A549 (cell line): ENCODE measurements around the gene SGIP1.

Source experiments
- CHD2 ChIP-seq: fragments of 150-350 bp; IDR thresholded peaks from 2 replicates; pipeline ENCODE4 v1.6.1; 2014; ENCODE audit warnings: low read length; ENCODE audit not compliant: partially characterized antibody
- E2F6 ChIP-seq: IDR thresholded peaks from 2 replicates; pipeline ENCODE4 v1.6.1; 2012; ENCODE audit warnings: low read depth, borderline replicate concordance
- EP300 ChIP-seq, 2 experiments: fragments of >200 bp; sonication (Bioruptor Twin); formaldehyde crosslinking; IDR thresholded peaks; 2 replicates in 1 of 2; 3 replicates in 1 of 2; pipeline ENCODE4 v1.6.1; 2016 to 2017
- HDAC2 ChIP-seq: fragments of 200-600 bp; sonication (generic); IDR thresholded peaks from 2 replicates; pipeline ENCODE4 v1.6.1; 2016
- MAX ChIP-seq: IDR thresholded peaks from 2 replicates; pipeline ENCODE4 v1.6.1; 2012
- MYC ChIP-seq: IDR thresholded peaks from 2 replicates; pipeline ENCODE4 v1.6.1; 2012; ENCODE audit warnings: mild to moderate bottlenecking, inconsistent platforms, low read length, improper control_type of control experiment, borderline replicate concordance
- NPAS2 ChIP-seq: fragments of 250-450 bp; sonication (Bioruptor Pico); IDR thresholded peaks from 2 replicates; pipeline ENCODE4 v1.8.0; 2022; ENCODE audit warnings: mild to moderate bottlenecking, moderate library complexity, borderline replicate concordance
- PHF8 ChIP-seq: fragments of 200-600 bp; sonication (generic); IDR thresholded peaks from 2 replicates; pipeline ENCODE4 v1.6.1; 2016; ENCODE audit warnings: low read depth, mild to moderate bottlenecking, antibody characterized with exemption, moderate library complexity, borderline replicate concordance
- POLR2A ChIP-seq: IDR thresholded peaks from 2 replicates; pipeline ENCODE4 v1.6.1; 2012; ENCODE audit warnings: mild to moderate bottlenecking, low read length
- POLR2AphosphoS2 ChIP-seq: conservative IDR thresholded peaks from 2 replicates; pipeline ENCODE4 v1.6.1; 2012; ENCODE audit warnings: low read length, improper control_type of control experiment, inconsistent platforms
- SMC3 ChIP-seq: fragments of >200 bp; sonication (Bioruptor Twin); formaldehyde crosslinking; IDR thresholded peaks from 3 replicates; pipeline ENCODE4 v1.6.1; 2018; ENCODE audit warnings: inconsistent platforms
- TF ChIP-seq, protein P1 (sequence below): fragments of >200 bp; sonication (Bioruptor Twin); formaldehyde crosslinking; IDR thresholded peaks from 3 replicates; pipeline ENCODE4 v1.5.1; 2016
- TF ChIP-seq, protein P2 (sequence below): fragments of 200-600 bp; sonication (generic); IDR thresholded peaks from 2 replicates; pipeline ENCODE4 v1.6.1; 2016; ENCODE audit warnings: antibody characterized with exemption, mild to moderate bottlenecking, moderate library complexity
- TF ChIP-seq, protein P3 (sequence below): fragments of >200 bp; sonication (Bioruptor Twin); formaldehyde crosslinking; IDR thresholded peaks from 3 replicates; pipeline ENCODE4 v1.6.1; 2016

DNA sequence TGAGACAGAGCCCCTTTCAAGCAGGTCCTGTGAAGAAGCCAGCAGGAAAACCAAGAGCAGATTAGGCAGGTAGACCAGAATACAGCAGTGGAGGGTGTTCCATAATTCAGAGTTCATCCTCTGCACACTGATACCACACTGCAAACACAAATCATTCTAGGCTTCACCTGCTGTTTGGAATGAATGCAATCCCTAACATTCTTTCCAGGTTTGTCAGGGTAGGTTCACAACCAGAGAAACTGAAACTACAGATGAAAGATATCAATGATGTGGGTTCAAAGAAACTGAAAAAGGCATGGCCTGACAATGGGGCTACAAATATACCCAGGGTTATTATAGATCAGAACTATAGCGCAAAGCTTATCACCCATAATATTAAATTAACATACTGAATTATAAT is 8.9 kb upstream of the SGIP1 start:
- TF ChIP-seq, protein P1, sequence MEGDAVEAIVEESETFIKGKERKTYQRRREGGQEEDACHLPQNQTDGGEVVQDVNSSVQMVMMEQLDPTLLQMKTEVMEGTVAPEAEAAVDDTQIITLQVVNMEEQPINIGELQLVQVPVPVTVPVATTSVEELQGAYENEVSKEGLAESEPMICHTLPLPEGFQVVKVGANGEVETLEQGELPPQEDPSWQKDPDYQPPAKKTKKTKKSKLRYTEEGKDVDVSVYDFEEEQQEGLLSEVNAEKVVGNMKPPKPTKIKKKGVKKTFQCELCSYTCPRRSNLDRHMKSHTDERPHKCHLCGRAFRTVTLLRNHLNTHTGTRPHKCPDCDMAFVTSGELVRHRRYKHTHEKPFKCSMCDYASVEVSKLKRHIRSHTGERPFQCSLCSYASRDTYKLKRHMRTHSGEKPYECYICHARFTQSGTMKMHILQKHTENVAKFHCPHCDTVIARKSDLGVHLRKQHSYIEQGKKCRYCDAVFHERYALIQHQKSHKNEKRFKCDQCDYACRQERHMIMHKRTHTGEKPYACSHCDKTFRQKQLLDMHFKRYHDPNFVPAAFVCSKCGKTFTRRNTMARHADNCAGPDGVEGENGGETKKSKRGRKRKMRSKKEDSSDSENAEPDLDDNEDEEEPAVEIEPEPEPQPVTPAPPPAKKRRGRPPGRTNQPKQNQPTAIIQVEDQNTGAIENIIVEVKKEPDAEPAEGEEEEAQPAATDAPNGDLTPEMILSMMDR, result no peak
- TF ChIP-seq POLR2AphosphoS2 (no peak), CHD2 (no peak), POLR2A (no peak), E2F6 (no peak), NPAS2 (CRISPR knock-in tag) (no peak), PHF8 (no peak), HDAC2 (no peak), MAX (no peak), MYC (no peak), SMC3 (no peak), EP300 (IDR thresholded peaks at IDR 0.05) (no peak)
- TF ChIP-seq, protein P2, sequence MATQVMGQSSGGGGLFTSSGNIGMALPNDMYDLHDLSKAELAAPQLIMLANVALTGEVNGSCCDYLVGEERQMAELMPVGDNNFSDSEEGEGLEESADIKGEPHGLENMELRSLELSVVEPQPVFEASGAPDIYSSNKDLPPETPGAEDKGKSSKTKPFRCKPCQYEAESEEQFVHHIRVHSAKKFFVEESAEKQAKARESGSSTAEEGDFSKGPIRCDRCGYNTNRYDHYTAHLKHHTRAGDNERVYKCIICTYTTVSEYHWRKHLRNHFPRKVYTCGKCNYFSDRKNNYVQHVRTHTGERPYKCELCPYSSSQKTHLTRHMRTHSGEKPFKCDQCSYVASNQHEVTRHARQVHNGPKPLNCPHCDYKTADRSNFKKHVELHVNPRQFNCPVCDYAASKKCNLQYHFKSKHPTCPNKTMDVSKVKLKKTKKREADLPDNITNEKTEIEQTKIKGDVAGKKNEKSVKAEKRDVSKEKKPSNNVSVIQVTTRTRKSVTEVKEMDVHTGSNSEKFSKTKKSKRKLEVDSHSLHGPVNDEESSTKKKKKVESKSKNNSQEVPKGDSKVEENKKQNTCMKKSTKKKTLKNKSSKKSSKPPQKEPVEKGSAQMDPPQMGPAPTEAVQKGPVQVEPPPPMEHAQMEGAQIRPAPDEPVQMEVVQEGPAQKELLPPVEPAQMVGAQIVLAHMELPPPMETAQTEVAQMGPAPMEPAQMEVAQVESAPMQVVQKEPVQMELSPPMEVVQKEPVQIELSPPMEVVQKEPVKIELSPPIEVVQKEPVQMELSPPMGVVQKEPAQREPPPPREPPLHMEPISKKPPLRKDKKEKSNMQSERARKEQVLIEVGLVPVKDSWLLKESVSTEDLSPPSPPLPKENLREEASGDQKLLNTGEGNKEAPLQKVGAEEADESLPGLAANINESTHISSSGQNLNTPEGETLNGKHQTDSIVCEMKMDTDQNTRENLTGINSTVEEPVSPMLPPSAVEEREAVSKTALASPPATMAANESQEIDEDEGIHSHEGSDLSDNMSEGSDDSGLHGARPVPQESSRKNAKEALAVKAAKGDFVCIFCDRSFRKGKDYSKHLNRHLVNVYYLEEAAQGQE, result no peak
- TF ChIP-seq, protein P3, sequence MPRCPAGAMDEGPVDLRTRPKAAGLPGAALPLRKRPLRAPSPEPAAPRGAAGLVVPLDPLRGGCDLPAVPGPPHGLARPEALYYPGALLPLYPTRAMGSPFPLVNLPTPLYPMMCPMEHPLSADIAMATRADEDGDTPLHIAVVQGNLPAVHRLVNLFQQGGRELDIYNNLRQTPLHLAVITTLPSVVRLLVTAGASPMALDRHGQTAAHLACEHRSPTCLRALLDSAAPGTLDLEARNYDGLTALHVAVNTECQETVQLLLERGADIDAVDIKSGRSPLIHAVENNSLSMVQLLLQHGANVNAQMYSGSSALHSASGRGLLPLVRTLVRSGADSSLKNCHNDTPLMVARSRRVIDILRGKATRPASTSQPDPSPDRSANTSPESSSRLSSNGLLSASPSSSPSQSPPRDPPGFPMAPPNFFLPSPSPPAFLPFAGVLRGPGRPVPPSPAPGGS, result no peak
